ENCODE data around the gene CEP85. TPM values are rescaled to one million over a fixed set of nuclear protein-coding genes. Genes with fewer than 3 reads are reported as not detected.

CEP85 gene
- total and polyA plus RNA-seq, 2 of the 13 experiments (the other 11 are each of a cell fraction or from before 2014, with no cell fraction given): 16.1 to 26.7 TPM

- TF ChIP-seq DRAP1 (CRISPR knock-in tag; IDR thresholded peaks at IDR 0.05): no peak
- no peak for TF ChIP-seq ZNF772 (CRISPR knock-in tag; IDR thresholded peaks at IDR 0.05)
Observed at GRCh38 chr1:26321315-26322041, 87.5 kb downstream of the CEP85 start (continued).

- in situ Hi-C loops (cut with HindIII; ENCODE audit: extremely low pct_ligation_motif_present, low pct_unique_long_range_greater_than_20kb) (loop anchor here (5.0 kb wide), 2 partner anchors 40 kb away; partner anchors contain the start of gene SH3BGRL3), intact Hi-C loops (cut with micrococcal nuclease; ENCODE audit: unreplicated experiment) (no loop called here)
- H3K4me2 ChIP-seq (ENCODE audit: low read depth, low read length): no peak overlapping the region
- CTCF ChIA-PET (ENCODE audit: low intra/inter-chr PET ratio, low total read pairs): interaction anchor here (1.1 to 2.3 kb wide), 4 partner anchors 36 to 132 kb away, joined by 3 to 26 read pairs (median 16); partner anchors contain the start of gene CATSPER4
- ATAC-seq: 0 out of 3 replicates have a peak, but pooled peaks have one; percentile 11
- no peak for FAIRE-seq
- H3K9me3 ChIP-seq (ENCODE audit: low read length): no peaks in the 10 kb centered on the region
- no peaks in the 10 kb centered on the region for H3K36me3 ChIP-seq (replicated peaks in 1 of 2; ENCODE audit: control insufficient read depth in 1 of 2, insufficient read depth in 2 of 2, low read length in 2 of 2)
- WGBS (ENCODE audit: low lambda C conversion rate): 70% methylated on average over 10 of the region's 10 CpGs
- POLR2A ChIA-PET: interaction anchor here (0.8 to 1.1 kb wide), 3 partner anchors 29 to 152 kb away, joined by 3 to 5 read pairs (median 5); partner anchors contain the start of gene ZNF593
- H4K20me1 ChIP-seq (ENCODE audit: insufficient read depth, low read length): no peaks in the 10 kb centered on the region
- no peak overlapping the region for H2AFZ ChIP-seq (ENCODE audit: low read length)
- H3K27ac ChIP-seq (ENCODE audit: extremely low read length, insufficient read depth, low read length): no peak overlapping the region
- H3K4me3 ChIP-seq (replicated peaks in 1 of 3; ENCODE audit: insufficient read depth in 1 of 3, low read depth in 2 of 3, low read length in 3 of 3): no peak overlapping the region
- DNase-seq (ENCODE audit: low spot score): no peak
- H3K4me1 ChIP-seq (ENCODE audit: insufficient read depth, low read length): no peaks in the 10 kb centered on the region
- no peaks in the 10 kb centered on the region for H3K27me3 ChIP-seq (ENCODE audit: control insufficient read depth in 1 of 2, insufficient read depth in 2 of 2, low read length in 2 of 2)
- H3K9ac ChIP-seq (ENCODE audit: insufficient read depth, low read depth, low read length): no peak overlapping the region
- no peaks in the 10 kb centered on the region for H3K79me2 ChIP-seq (ENCODE audit: insufficient read depth, low read length)
- BruUV-seq (replicated peaks): no TSS peak
- TF ChIP-seq SRSF4 (IDR thresholded peaks at IDR 0.05; ENCODE audit: low read depth, low read length, poor library complexity, severe bottlenecking): no peak
- no peak for TF ChIP-seq KLF11 (CRISPR knock-in tag; IDR thresholded peaks at IDR 0.05)
- TF ChIP-seq CENPT (CRISPR knock-in tag; IDR thresholded peaks at IDR 0.05; ENCODE audit: low read depth): no peak
- TF ChIP-seq ZNF143 (CRISPR knock-in tag; IDR thresholded peaks at IDR 0.05): no peak
- TF ChIP-seq ZBTB4 (CRISPR knock-in tag; IDR thresholded peaks at IDR 0.05; ENCODE audit: borderline replicate concordance): no peak
- no peak for TF ChIP-seq NR2F6 (IDR thresholded peaks at IDR 0.05)
- no peak for TF ChIP-seq NR2F6 (CRISPR knock-in tag; IDR thresholded peaks at IDR 0.05)
- no peak for TF ChIP-seq BORCS8-MEF2B (CRISPR knock-in tag; IDR thresholded peaks at IDR 0.05)
- TF ChIP-seq ZGPAT (CRISPR knock-in tag; IDR thresholded peaks at IDR 0.05): no peak
- no peak for TF ChIP-seq TCF12 (IDR thresholded peaks at IDR 0.05)
- TF ChIP-seq TCF12 (CRISPR knock-in tag; IDR thresholded peaks at IDR 0.05): no peak
- no peak for TF ChIP-seq HMGA1 (CRISPR knock-in tag; conservative IDR thresholded peaks at IDR 0.05)
Observed at GRCh38 chr1:26322042-26322331, 88.0 kb downstream of the CEP85 start.

Measured in HepG2 (cell line).